WTC11 (cell line): ENCODE results near the gene ACAD9. TPM values are rescaled to one million over a fixed set of nuclear protein-coding genes. Genes with fewer than 3 reads are reported as not detected.

Source experiments
- ATAC-seq: fragments of 200-7000 bp; cut with Tn5 transposase; 2 replicates; pipeline ENCODE4 v1.10.0; 2021; ENCODE audit warnings: mild to moderate bottlenecking, moderate library complexity
- CTCF ChIA-PET: fragments of 300-600 bp; sonication (Branson Sonifier 250); formaldehyde crosslinking; loops from one replicate; lab custom pipeline; 2021; ENCODE audit warnings: antibody characterized with exemption; lab: Charles Lee
- POLR2A ChIA-PET: fragments of 350-600 bp; sonication (Branson Sonifier 250); formaldehyde crosslinking; loops from one replicate; lab custom pipeline; 2021; ENCODE audit warnings: antibody characterized with exemption; lab: Charles Lee
- DNase-seq: peaks from one replicate; pipeline ENCODE4 v3.0.0; 2021; ENCODE audit warnings: low spot score
- H3K27ac Mint-ChIP-seq: 2 replicates; pipeline ENCODE4 v1.8.0; 2021; ENCODE audit warnings: mixed read lengths
- H3K27me3 Mint-ChIP-seq: 2 replicates; pipeline ENCODE4 v1.8.0; 2021; ENCODE audit warnings: low read depth, mild to moderate bottlenecking, moderate library complexity, mixed read lengths
- H3K36me3 Mint-ChIP-seq: 2 replicates; pipeline ENCODE4 v1.8.0; 2021; ENCODE audit warnings: mixed read lengths
- H3K4me1 Mint-ChIP-seq: 2 replicates; pipeline ENCODE4 v1.8.0; 2022; ENCODE audit warnings: mixed read lengths
- H3K4me3 Mint-ChIP-seq: 2 replicates; pipeline ENCODE4 v1.8.0; 2021; ENCODE audit warnings: mild to moderate bottlenecking, moderate library complexity, mixed read lengths
- H3K9me3 Mint-ChIP-seq: 2 replicates; pipeline ENCODE4 v1.8.0; 2021; ENCODE audit warnings: mixed read lengths
- ARID4B ChIP-seq: sonication (generic); formaldehyde crosslinking; IDR thresholded peaks from 2 replicates; pipeline ENCODE4 v1.8.0; 2023; ENCODE audit warnings: missing genetic modification reagents, mild to moderate bottlenecking, borderline replicate concordance
- ATF1 ChIP-seq: sonication (generic); formaldehyde crosslinking; IDR thresholded peaks from 2 replicates; pipeline ENCODE4 v1.8.1; 2023; ENCODE audit warnings: mild to moderate bottlenecking, moderate library complexity, missing genetic modification reagents
- EMX1 ChIP-seq: fragments of 250-450 bp; sonication (Bioruptor Pico); IDR thresholded peaks from 2 replicates; pipeline ENCODE4 v1.8.0; 2021; ENCODE audit warnings: mild to moderate bottlenecking
- ERG ChIP-seq: fragments of 250-450 bp; sonication (Bioruptor Pico); IDR thresholded peaks from 2 replicates; pipeline ENCODE4 v1.8.0; 2021; ENCODE audit warnings: mild to moderate bottlenecking
- ETV6 ChIP-seq: sonication (generic); formaldehyde crosslinking; IDR thresholded peaks from 2 replicates; pipeline ENCODE4 v1.8.1; 2022; ENCODE audit warnings: mild to moderate bottlenecking, missing genetic modification reagents
- FOXP1 ChIP-seq: sonication (generic); formaldehyde crosslinking; IDR thresholded peaks from 2 replicates; pipeline ENCODE4 v1.8.0; 2022; ENCODE audit warnings: missing genetic modification reagents, mild to moderate bottlenecking, moderate library complexity, borderline replicate concordance
- GTF2I ChIP-seq: fragments of 250-450 bp; sonication (Bioruptor Pico); conservative IDR thresholded peaks from 2 replicates; pipeline ENCODE4 v1.4.0; 2021; ENCODE audit warnings: mild to moderate bottlenecking
- HMGA2 ChIP-seq: fragments of 250-450 bp; sonication (Bioruptor Pico); IDR thresholded peaks from 2 replicates; pipeline ENCODE4 v1.4.0; 2021; ENCODE audit warnings: mild to moderate bottlenecking, moderate library complexity
- IRF1 ChIP-seq: sonication (generic); formaldehyde crosslinking; IDR thresholded peaks from 2 replicates; pipeline ENCODE4 v1.8.0; 2023; ENCODE audit warnings: missing genetic modification reagents
- KAT7 ChIP-seq: sonication (generic); formaldehyde crosslinking; IDR thresholded peaks from 2 replicates; pipeline ENCODE4 v1.8.1; 2023; ENCODE audit warnings: missing genetic modification reagents, mild to moderate bottlenecking, borderline replicate concordance
- MXD4 ChIP-seq: fragments of 250-450 bp; sonication (Bioruptor Pico); IDR thresholded peaks from 2 replicates; pipeline ENCODE4 v1.8.0; 2021; ENCODE audit warnings: mild to moderate bottlenecking, moderate library complexity, borderline replicate concordance
- MYBL2 ChIP-seq: sonication (generic); formaldehyde crosslinking; IDR thresholded peaks from 2 replicates; pipeline ENCODE4 v1.8.1; 2023; ENCODE audit warnings: mild to moderate bottlenecking, moderate library complexity, missing genetic modification reagents
- NFATC4 ChIP-seq: fragments of 250-450 bp; sonication (Bioruptor Pico); IDR thresholded peaks from 2 replicates; pipeline ENCODE4 v1.9.0; 2021; ENCODE audit warnings: mild to moderate bottlenecking
- OVOL2 ChIP-seq: fragments of 250-450 bp; sonication (Bioruptor Pico); IDR thresholded peaks from 2 replicates; pipeline ENCODE4 v1.9.0; 2021; ENCODE audit warnings: mild to moderate bottlenecking, borderline replicate concordance
- PREB ChIP-seq: sonication (generic); formaldehyde crosslinking; IDR thresholded peaks from 2 replicates; pipeline ENCODE4 v1.8.1; 2022; ENCODE audit warnings: mild to moderate bottlenecking, missing genetic modification reagents, moderate library complexity, borderline replicate concordance
- SMAD3 ChIP-seq: sonication (generic); formaldehyde crosslinking; IDR thresholded peaks from 2 replicates; pipeline ENCODE4 v1.8.0; 2022; ENCODE audit warnings: missing genetic modification reagents, mild to moderate bottlenecking, borderline replicate concordance
- SOX15 ChIP-seq: fragments of 250-450 bp; sonication (Bioruptor Pico); IDR thresholded peaks from 2 replicates; pipeline ENCODE4 v1.9.0; 2021; ENCODE audit warnings: mild to moderate bottlenecking
- SP1 ChIP-seq: sonication (generic); formaldehyde crosslinking; conservative IDR thresholded peaks from 2 replicates; pipeline ENCODE4 v1.8.1; 2022; ENCODE audit warnings: missing genetic modification reagents
- TP53 ChIP-seq: sonication (generic); formaldehyde crosslinking; IDR thresholded peaks from 2 replicates; pipeline ENCODE4 v1.8.1; 2023; ENCODE audit warnings: mild to moderate bottlenecking, missing genetic modification reagents
- USF1 ChIP-seq: sonication (generic); formaldehyde crosslinking; IDR thresholded peaks from 2 replicates; pipeline ENCODE4 v1.8.0; 2022; ENCODE audit warnings: mild to moderate bottlenecking, missing genetic modification reagents
- ZNF138 ChIP-seq: sonication (generic); formaldehyde crosslinking; conservative IDR thresholded peaks from 2 replicates; pipeline ENCODE4 v1.8.1; 2022; ENCODE audit warnings: mild to moderate bottlenecking, moderate library complexity, missing genetic modification reagents
- ZNF263 ChIP-seq: sonication (generic); formaldehyde crosslinking; IDR thresholded peaks from 2 replicates; pipeline ENCODE4 v1.8.1; 2022; ENCODE audit warnings: low read depth, mild to moderate bottlenecking, moderate library complexity, missing genetic modification reagents
- ZNF281 ChIP-seq: sonication (generic); formaldehyde crosslinking; IDR thresholded peaks from 2 replicates; pipeline ENCODE4 v1.8.0; 2023; ENCODE audit warnings: mild to moderate bottlenecking, missing genetic modification reagents
- ZNF396 ChIP-seq: fragments of 250-450 bp; sonication (Bioruptor Pico); IDR thresholded peaks from 2 replicates; pipeline ENCODE4 v1.8.0; 2021; ENCODE audit warnings: mild to moderate bottlenecking, moderate library complexity, borderline replicate concordance
- total RNA-seq: library from RNA; stranded (reverse); gene quantifications from 3 replicates; pipeline ENCODE4 v1.2.3, GENCODE V29; 2021

Gene ACAD9
- total RNA-seq, 1 experiment from 2014 or later = 31.2 TPM

- TF ChIP-seq USF1 (CRISPR knock-in tag) (no peak), GTF2I (CRISPR knock-in tag) (no peak), HMGA2 (CRISPR knock-in tag) (no peak), FOXP1 (CRISPR knock-in tag) (no peak), ETV6 (CRISPR knock-in tag) (no peak), ZNF281 (CRISPR knock-in tag) (no peak)
Measured at GRCh38 chr3:128853826-128854225, 25.6 kb upstream of the ACAD9 start (continued).

GRCh38 chr3:128854475-128854874 lies 24.9 kb upstream of the ACAD9 start:
- ChIA-PET CTCF (no interaction called here), POLR2A (no interaction called here)
- Mint-ChIP-seq H3K4me1 (peaks cover 4% of the 10 kb centered on the region), H3K27me3 (peaks cover 33% of the 10 kb centered on the region), H3K9me3 (peaks cover 56% of the 10 kb centered on the region), H3K36me3 (peaks cover 48% of the 10 kb centered on the region), H3K27ac (no peak overlapping the region), H3K4me3 (no peak overlapping the region)
- DNase-seq = no peak
- ATAC-seq = no peak
- TF ChIP-seq ZNF263 (CRISPR knock-in tag) (no peak), GTF2I (CRISPR knock-in tag) (no peak), ZNF138 (no peak), SOX15 (no peak), ATF1 (CRISPR knock-in tag) (no peak), SMAD3 (no peak)

- ATAC-seq (no peak), DNase-seq (no peak)
- Mint-ChIP-seq H3K4me1 (no peaks in the 10 kb centered on the region), H3K9me3 (peaks cover 67% of the 10 kb centered on the region), H3K27ac (no peak overlapping the region), H3K4me3 (no peak overlapping the region), H3K27me3 (peaks cover 39% of the 10 kb centered on the region), H3K36me3 (peaks cover 59% of the 10 kb centered on the region)
- CTCF ChIA-PET = interaction anchor here (1.1 kb wide), 1 partner anchor 10 kb away, joined by 5 read pairs; no protein-coding TSS in a partner anchor
- POLR2A ChIA-PET = no interaction called here
- no peak for TF ChIP-seq OVOL2 (CRISPR knock-in tag)
- TF ChIP-seq GTF2I (CRISPR knock-in tag) = no peak
- TF ChIP-seq SMAD3 = no peak
- TF ChIP-seq TP53 (CRISPR knock-in tag) = no peak
- TF ChIP-seq MXD4 (CRISPR knock-in tag) = no peak
- TF ChIP-seq PREB = no peak
- TF ChIP-seq ZNF396 = no peak
- no peak for TF ChIP-seq SP1 (CRISPR knock-in tag)
- no peak for TF ChIP-seq IRF1 (CRISPR knock-in tag)
- no peak for TF ChIP-seq SOX15
- no peak for TF ChIP-seq ERG (CRISPR knock-in tag)
- no peak for TF ChIP-seq KAT7 (CRISPR knock-in tag)
- no peak for TF ChIP-seq HMGA2 (CRISPR knock-in tag)
- TF ChIP-seq ARID4B (CRISPR knock-in tag) = no peak
- TF ChIP-seq NFATC4 (CRISPR knock-in tag) = no peak
- no peak for TF ChIP-seq EMX1 (CRISPR knock-in tag)
- TF ChIP-seq MYBL2 (CRISPR knock-in tag) = no peak
Measured at GRCh38 chr3:128855569-128855968, 23.9 kb upstream of the ACAD9 start.
